Neutrophil (primary cell): ENCODE results near the gene ACSM3.
A peak's percentile ranks its signal among the peaks of the same experiment; 100 is the strongest.

Experiments used
- H3K27ac ChIP-seq: fragments of 200-600 bp; sonication (generic); 2 replicates; pipeline ENCODE4 v1.5.1; 2016; ENCODE audit warnings: mild to moderate bottlenecking, moderate library complexity
- H3K27me3 ChIP-seq: fragments of 200-600 bp; sonication (generic); 2 replicates; pipeline ENCODE4 v1.6.0; 2016; ENCODE audit warnings: mild to moderate bottlenecking
- H3K36me3 ChIP-seq: fragments of 200-600 bp; sonication (generic); 2 replicates; pipeline ENCODE4 v1.5.1; 2017
- H3K4me1 ChIP-seq, 2 experiments: fragments of 200-600 bp in 1 of 2; sonication (generic) in 1 of 2; 1 replicate in 1 of 2; 2 replicates in 1 of 2; pipeline versions ENCODE4 v1.5.1 to v1.6.1; 2013 to 2016; ENCODE audit warnings: low read depth in 1 of 2, low read length in 1 of 2, mild to moderate bottlenecking in 1 of 2, moderate library complexity in 1 of 2; ENCODE audit not compliant: control insufficient read depth in 1 of 2, insufficient read depth in 1 of 2
- H3K4me3 ChIP-seq, 2 experiments: fragments of 200-600 bp in 1 of 2; sonication (generic) in 1 of 2; 1 replicate in 1 of 2; 2 replicates in 1 of 2; pipeline ENCODE4 v1.5.1; 2013 to 2016; ENCODE audit warnings: low read depth in 1 of 2, low read length in 1 of 2, mild to moderate bottlenecking in 1 of 2, moderate library complexity in 1 of 2
- H3K9me3 ChIP-seq: fragments of 200-600 bp; sonication (generic); 2 replicates; pipeline ENCODE4 v1.5.1; 2016
- TF ChIP-seq, protein P1 (sequence below): fragments of 200-600 bp; sonication (generic); IDR thresholded peaks from 2 replicates; pipeline ENCODE4 v1.5.1; 2016; ENCODE audit warnings: antibody characterized with exemption

ACSM3 gene

DNA sequence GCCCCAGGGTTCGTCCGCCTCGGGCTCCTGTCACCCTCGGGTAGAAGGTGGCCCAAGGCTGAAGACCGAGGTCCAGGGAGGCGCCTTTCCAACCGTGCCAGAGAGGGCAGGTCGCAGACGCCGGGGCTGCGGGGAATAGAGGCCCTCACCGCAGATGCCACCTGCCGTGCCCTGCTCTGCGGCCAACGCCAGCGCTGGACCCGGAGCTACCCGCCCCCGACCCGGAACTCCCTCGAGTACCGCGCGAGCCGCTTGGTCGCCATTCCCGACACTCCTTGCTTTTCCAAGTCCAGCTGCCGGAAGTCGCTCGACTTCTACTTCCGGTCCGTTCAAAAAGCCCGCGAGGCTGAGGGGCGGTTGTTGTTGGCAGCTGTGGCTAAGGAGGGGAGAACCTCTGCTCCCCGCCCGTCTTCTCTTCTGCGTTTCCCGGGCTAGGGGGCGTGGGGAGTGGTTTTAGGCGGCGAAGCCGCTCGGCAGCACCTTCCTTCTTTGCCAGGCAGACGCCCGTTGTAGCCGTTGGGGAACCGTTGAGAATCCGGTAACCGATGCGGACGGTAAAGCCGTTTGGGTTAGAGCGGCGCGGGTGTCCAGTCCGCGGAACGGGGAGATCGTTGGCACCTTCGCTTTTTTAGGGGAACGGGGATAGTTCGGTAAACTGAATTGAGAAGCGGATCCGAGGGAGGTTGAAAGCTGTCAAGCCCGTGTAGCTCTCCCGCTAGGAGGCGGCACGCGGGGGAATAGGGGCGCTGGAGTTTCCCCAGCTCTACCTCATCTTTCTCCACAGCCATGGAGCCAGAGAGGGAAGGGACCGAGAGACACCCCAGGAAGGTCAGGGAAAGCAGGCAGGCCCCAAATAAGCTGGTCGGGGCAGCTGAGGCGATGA, 42.6 kb downstream of the ACSM3 start, which contains the start of the genes ERI2 and REXO5:
ERI2 (minus strand) TSS at position 305 of the 883 bp plus-strand sequence; CDS start at position 263, 42 bp downstream.
REXO5 (plus strand) TSS at position 360 of the 883 bp plus-strand sequence; CDS start at position 787, 427 bp downstream.
- Histone ChIP-seq H3K27ac (peak within 1 kb of the TSS; percentile 83), H3K4me3 (peak within 1 kb of the TSS; percentile 64 to 79), H3K36me3 (no peaks in the 10 kb centered on the region), H3K4me1 (peaks cover 24 to 26% of the 10 kb centered on the region in 2 experiments), H3K27me3 (no peaks in the 10 kb centered on the region), H3K9me3 (no peaks in the 10 kb centered on the region)
- TF ChIP-seq, protein P1, sequence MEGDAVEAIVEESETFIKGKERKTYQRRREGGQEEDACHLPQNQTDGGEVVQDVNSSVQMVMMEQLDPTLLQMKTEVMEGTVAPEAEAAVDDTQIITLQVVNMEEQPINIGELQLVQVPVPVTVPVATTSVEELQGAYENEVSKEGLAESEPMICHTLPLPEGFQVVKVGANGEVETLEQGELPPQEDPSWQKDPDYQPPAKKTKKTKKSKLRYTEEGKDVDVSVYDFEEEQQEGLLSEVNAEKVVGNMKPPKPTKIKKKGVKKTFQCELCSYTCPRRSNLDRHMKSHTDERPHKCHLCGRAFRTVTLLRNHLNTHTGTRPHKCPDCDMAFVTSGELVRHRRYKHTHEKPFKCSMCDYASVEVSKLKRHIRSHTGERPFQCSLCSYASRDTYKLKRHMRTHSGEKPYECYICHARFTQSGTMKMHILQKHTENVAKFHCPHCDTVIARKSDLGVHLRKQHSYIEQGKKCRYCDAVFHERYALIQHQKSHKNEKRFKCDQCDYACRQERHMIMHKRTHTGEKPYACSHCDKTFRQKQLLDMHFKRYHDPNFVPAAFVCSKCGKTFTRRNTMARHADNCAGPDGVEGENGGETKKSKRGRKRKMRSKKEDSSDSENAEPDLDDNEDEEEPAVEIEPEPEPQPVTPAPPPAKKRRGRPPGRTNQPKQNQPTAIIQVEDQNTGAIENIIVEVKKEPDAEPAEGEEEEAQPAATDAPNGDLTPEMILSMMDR: no peak

DNA sequence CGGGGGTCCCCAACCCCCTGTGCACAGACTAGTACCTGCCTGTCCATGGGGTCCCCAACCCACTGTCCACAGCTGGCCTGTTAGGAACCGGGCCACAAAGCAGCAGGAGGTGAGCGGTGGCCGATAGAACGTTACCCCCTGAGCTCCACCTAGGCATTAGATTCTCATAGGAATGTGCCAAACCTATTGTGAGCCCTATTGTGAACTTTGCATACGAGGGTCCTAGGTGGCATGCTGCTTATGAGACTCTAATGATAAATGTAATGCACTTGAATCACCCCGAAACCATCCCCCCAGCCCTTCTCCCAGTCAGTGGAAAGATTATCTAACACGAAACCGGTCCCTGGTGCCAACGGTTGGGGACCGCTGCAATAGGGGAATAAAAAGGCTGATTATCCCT, 44.0 kb downstream of the ACSM3 start:
- H3K9me3 ChIP-seq: no peaks in the 10 kb centered on the region
- TF ChIP-seq, protein P1: no peak
- peaks cover 24 to 26% of the 10 kb centered on the region in 2 experiments for H3K4me1 ChIP-seq
- H3K27ac ChIP-seq: no peak overlapping the region
- no peaks in the 10 kb centered on the region for H3K36me3 ChIP-seq
- no peak overlapping the region for H3K4me3 ChIP-seq
- no peaks in the 10 kb centered on the region for H3K27me3 ChIP-seq

GRCh38 chr16:20811889-20812439, 48.1 kb downstream of the ACSM3 start:
- Histone ChIP-seq H3K36me3 (peaks cover 22% of the 10 kb centered on the region), H3K9me3 (no peaks in the 10 kb centered on the region), H3K27ac (no peak overlapping the region), H3K4me1 (peaks cover 9 to 11% of the 10 kb centered on the region in 2 experiments), H3K27me3 (no peaks in the 10 kb centered on the region), H3K4me3 (no peak overlapping the region)
- TF ChIP-seq, protein P1: no peak

GRCh38 chr16:20812510-20812909, 48.7 kb downstream of the ACSM3 start:
- Histone ChIP-seq H3K27me3 (no peaks in the 10 kb centered on the region), H3K4me3 (no peak overlapping the region), H3K9me3 (no peaks in the 10 kb centered on the region), H3K36me3 (peaks cover 26% of the 10 kb centered on the region), H3K27ac (no peak overlapping the region), H3K4me1 (peaks cover 5% of the 10 kb centered on the region in 2 experiments)
- TF ChIP-seq, protein P1: no peak

DNA sequence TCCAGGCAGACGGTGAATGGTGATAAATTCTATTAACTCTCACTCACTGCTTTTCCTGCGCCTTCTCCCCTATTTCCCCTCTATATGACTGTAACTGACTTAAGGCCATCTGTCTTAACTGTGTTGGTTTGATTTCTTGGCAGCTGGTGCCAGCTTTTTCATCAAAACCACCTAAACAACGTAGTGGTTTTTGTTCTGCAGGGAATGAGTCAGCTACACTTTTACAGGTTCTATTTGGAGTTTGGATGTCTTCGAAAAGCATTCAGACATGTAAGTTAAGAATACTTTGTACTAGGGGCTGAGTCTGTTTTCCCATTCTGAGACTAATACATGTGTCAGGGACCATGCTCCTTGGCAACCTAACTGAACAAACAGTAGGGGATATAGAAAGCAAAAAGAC, 51.0 kb downstream of the ACSM3 start:
- no peak overlapping the region for H3K27ac ChIP-seq
- TF ChIP-seq, protein P1: no peak

More for the DNA sequence above, 51.0 kb downstream of the ACSM3 start:
- Histone ChIP-seq H3K4me1 (peaks cover 1 to 2% of the 10 kb centered on the region in 2 experiments), H3K4me3 (no peak overlapping the region), H3K36me3 (peaks cover 28% of the 10 kb centered on the region), H3K27me3 (no peaks in the 10 kb centered on the region), H3K9me3 (no peaks in the 10 kb centered on the region)
